HG03159 (cell line): ENCODE data around the gene CYTH2.

ENCODE experiments used
- ATAC-seq: cut with Tn5 transposase; IDR thresholded peaks from one replicate; pipeline ENCODE4 v1.9.1; 2021; ENCODE audit warnings: mild to moderate bottlenecking, moderate library complexity; ENCODE audit not compliant: unreplicated experiment

The CYTH2 gene, protein sequence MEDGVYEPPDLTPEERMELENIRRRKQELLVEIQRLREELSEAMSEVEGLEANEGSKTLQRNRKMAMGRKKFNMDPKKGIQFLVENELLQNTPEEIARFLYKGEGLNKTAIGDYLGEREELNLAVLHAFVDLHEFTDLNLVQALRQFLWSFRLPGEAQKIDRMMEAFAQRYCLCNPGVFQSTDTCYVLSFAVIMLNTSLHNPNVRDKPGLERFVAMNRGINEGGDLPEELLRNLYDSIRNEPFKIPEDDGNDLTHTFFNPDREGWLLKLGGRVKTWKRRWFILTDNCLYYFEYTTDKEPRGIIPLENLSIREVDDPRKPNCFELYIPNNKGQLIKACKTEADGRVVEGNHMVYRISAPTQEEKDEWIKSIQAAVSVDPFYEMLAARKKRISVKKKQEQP

DNA sequence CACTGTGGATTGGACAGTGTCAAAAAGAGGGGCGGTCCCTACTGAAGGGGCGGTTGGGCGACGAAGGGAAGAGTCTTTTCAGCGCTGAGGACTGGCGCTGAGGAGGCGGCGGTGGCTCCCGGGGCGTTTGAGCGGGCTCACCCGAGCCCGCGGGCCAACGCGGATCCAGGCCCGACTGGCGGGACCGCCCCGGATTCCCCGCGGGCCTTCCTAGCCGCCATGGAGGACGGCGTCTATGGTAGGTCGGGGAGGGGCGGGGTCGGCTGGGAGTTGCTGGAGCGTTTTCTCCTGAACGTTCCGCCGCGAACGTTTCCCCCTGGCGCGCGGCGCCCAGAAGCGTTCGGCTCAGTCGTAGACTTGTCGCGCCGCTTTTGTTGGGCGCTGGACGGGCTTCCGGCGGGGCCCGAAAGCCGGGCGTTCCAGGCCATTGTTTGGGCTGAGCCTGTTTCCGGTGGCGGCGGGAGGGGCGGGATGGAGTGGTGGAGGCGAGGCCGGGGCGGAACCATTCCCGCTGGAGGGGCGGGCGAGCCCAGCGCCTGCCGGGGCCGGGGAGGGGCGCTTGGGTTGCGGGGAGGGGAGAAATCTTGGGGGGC, at the start of gene CYTH2:
Gene CYTH2 (plus strand): TSS at position 81 of the 593 bp plus-strand sequence. CDS start 139 bp downstream, at position 220.
- ATAC-seq, result peak; percentile 16

DNA sequence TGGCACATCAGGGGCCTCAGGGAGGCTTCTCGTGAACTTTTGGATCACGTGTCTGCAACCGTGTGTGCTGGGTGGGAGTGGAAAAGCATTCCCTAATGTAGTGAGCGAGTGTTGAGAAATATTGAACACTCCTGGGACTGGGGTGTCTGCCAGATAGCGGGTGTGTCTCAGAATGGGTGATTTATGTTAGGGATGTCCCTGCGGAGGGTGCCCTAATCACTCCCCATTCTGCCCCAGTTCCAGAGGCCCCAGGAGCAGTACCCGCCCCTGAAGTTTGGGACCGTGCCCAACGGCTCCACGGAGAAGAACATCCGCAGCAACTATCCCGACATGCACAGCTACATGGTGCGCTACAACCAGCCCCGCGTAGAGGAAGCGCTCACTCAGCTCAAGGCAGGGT, 47.6 kb upstream of the CYTH2 start:
- no peak for ATAC-seq

DNA sequence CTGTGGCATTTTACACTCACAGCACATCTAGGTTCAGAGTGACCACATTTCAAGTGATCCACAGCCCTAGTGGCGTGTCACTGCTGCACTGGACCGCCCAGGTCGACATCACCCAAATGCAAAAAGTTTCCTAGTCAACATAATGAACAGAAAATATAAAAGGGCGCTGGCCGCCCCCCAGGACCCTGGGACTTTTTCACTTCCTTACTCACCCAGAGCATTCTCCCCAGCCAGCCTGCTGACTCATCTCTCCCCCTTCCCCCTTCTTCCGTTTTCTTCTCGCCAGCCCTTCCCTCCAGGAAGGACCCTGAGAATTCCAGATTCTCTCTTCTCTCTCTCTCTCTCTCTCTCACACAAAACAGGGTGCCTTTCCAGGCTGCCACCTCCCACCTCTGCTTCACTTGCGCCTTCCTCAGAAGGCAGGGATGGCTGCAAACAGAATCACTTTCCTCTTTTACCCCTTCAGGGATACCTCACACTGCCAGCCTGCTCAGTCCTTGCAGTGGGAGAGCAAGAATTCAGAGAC, 44.4 kb upstream of the CYTH2 start:
- ATAC-seq, result no peak

DNA sequence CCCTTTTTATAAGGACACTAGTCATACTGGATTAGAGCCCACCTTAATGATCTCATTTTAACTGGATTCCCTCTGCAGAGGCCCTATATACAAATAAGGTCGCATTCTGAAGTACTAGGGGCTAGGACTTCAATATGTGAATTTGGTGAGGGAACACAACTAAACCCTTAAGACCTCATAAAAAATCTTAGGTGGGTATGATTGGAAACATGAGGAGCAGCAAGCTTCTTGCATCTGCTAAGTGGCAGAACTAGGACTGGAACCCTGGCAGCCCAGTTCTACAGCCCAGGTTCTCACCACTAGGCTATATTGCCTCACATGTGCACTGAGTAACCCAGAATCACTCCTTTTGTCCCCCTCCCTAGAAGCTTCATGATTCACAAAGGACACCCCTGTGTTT, 40.5 kb upstream of the CYTH2 start:
- ATAC-seq, result no peak

DNA sequence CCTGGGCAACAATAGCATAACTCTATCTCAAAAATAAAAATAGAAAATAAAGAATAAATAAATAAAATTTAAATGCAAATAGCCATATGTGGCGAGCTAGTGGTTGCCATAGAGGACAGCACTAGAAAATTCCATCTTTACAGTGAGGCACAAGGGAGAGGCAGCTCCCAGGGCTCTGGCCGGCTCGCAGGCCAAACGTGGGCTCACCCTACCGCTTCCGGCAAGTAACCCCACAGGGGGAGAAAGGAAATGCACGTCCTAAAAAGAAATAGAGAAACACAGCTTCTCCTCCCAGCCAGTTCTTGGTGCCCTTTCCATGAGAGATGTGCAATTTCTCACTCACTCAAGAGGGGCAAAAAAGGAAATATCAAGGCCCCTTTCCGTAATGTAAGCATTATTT, 35.8 kb upstream of the CYTH2 start:
- ATAC-seq, result no peak

DNA sequence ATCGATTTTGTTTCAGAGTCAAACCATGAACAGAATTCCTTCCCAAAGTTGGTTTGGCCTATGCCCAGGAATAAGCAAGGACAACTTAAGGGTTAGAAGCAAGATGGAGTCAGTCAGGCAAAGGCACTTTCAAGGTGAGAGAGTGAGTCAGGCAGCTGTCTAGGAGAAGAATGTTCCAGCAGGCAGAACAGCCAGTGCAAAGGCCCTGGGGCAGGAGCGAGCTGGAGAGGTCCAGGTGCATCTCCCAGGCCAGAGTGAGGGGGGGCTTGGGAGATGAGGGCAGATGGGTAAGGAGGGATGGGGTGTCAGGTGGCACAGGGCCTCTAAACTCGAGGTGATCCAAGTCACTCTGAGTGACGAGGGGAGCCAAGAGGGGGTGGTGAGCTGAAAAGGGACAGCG, 32.6 kb upstream of the CYTH2 start:
- no peak for ATAC-seq

DNA sequence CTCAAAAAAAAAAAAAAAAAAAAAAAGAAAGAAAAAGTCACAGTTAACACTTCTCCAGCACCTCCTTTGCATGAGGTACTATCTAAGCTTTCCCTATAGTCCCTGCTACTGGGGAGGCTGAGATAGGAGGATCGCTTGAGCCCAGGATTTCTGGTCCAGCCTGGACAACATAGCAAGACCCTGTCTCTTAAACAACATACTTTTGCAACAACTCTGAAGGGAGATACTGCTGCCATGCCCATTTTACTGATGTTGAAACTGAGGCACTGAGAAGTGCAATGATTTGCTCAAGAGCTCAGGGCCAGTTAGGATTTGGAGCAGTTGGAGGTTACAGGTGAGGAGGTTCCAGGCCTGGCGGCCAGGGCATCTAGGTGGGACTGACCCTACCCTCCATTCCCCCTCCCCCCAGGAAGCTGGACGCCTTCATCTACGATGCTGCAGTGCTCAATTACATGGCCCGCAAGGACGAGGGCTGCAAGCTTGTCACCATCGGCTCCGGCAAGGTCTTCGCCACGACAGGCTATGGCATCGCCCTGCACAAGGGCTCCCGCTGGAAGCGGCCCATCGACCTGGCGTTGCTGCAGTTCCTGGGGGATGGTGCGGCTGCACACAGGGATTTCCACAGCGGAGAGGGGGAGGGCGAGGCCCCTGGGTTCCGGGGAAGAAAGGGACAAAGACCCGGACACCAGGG, 27.7 kb upstream of the CYTH2 start:
- ATAC-seq, result no peak

DNA sequence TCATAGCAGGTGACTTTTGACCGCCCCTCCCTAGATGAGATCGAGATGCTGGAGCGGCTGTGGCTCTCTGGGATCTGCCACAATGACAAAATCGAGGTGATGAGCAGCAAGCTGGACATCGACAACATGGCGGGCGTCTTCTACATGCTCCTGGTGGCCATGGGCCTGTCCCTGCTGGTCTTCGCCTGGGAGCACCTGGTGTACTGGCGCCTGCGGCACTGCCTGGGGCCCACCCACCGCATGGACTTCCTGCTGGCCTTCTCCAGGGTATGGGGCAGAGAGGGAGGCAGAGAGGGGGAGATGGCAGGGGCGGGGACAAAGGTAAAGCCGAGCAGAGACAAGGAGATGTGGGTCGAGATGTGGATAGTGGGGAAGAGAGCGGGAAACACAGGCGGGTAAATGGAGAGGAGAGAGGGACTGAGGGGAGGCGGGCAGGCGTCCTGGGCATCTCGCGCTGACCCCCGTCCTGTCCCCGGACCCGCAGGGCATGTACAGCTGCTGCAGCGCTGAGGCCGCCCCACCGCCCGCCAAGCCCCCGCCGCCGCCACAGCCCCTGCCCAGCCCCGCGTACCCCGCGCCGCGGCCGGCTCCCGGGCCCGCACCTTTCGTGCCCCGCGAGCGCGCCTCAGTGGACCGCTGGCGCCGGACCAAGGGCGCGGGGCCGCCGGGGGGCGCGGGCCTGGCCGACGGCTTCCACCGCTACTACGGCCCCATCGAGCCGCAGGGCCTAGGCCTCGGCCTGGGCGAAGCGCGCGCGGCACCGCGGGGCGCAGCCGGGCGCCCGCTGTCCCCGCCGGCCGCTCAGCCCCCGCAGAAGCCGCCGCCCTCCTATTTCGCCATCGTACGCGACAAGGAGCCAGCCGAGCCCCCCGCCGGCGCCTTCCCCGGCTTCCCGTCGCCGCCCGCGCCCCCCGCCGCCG, 26.8 kb upstream of the CYTH2 start:
- ATAC-seq, result no peak

DNA sequence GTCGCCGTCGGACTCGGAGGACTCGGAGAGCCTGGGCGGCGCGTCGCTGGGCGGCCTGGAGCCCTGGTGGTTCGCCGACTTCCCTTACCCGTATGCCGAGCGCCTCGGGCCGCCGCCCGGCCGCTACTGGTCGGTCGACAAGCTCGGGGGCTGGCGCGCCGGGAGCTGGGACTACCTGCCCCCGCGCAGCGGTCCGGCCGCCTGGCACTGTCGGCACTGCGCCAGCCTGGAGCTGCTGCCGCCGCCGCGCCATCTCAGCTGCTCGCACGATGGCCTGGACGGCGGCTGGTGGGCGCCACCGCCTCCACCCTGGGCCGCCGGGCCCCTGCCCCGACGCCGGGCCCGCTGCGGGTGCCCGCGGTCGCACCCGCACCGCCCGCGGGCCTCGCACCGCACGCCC, 25.9 kb upstream of the CYTH2 start:
- ATAC-seq, result no peak

DNA sequence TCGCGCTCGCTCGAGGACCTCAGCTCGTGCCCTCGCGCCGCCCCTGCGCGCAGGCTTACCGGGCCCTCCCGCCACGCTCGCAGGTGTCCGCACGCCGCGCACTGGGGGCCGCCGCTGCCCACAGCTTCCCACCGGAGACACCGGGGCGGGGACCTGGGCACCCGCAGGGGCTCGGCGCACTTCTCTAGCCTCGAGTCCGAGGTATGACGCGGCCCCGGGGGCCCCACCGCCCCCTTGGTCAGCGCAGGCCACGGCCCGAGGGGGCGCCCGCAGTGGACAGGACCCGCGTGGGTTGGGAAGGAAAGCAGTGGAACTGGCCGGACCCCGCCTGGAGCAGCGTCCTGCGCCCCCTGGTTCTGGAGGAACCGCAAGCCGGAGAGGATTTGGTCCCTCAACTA, 25.4 kb upstream of the CYTH2 start:
- no peak for ATAC-seq

DNA sequence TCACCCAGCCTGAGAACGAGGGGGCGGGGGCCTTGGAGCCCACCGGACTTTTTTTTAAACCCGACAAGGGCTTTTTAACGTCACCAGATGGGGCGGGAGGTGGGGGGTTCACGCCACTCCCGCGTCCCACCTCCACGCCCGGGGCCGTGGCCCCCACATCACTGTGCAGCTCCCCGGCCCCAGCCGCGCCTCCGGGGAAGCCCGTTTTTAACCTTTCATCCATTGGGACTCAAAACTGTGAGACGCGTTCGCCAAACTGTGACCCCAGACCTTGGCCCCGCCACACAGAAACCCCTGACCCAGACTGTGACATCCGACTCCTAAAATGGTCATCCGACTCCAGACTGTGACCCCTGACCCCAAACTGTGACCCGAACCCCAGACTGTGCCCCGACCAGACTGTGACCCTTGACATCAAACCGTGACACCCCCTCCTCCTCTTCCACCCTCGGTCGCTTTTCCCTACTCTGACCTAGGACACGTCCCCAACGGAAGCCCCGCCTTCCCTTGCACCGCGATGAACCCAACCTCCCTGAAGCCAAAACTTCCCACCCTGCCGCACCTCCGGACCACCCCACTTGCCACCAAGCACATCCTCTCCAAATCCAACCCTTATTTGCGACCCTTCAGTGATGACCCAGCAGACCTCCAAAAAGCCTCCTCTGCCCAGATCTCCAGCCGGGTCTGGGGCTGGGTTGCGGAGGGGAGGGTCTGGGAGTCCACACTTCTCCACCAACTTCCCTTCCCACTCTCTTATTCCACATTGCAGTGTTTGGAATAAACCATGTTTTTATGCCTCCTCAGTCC, 24.8 kb upstream of the CYTH2 start:
- ATAC-seq, result no peak

DNA sequence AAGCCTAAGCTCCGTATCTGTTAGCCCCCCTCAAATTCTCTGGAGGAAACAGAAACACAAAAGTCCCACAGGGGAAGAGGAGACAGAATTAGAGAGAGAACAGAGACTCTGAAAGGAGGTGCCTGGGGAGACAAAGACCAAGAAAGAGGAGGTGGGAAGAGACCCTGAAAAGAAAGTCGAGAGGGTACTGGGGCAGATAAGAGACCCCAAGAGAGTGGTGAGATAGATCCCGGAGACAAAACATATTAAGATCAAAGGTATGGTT, 24.3 kb upstream of the CYTH2 start:
- ATAC-seq, result no peak

DNA sequence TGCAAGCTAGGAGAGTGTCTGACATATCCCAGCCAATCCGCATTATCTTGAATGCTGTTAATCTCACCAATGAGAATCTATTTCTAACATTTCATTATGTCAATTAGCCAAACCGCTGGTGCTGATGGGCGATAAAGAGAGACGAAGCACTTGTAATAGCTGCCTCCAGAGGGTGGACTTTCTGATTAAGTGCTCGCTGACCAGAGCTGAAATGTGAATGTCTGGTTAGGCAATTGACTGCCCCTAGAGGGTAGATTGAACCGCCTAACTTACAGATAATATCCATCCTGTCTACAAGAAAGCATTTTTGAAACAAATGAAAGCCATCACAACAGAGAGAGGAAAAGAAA, 23.9 kb upstream of the CYTH2 start:
- peak; percentile 31 for ATAC-seq

DNA sequence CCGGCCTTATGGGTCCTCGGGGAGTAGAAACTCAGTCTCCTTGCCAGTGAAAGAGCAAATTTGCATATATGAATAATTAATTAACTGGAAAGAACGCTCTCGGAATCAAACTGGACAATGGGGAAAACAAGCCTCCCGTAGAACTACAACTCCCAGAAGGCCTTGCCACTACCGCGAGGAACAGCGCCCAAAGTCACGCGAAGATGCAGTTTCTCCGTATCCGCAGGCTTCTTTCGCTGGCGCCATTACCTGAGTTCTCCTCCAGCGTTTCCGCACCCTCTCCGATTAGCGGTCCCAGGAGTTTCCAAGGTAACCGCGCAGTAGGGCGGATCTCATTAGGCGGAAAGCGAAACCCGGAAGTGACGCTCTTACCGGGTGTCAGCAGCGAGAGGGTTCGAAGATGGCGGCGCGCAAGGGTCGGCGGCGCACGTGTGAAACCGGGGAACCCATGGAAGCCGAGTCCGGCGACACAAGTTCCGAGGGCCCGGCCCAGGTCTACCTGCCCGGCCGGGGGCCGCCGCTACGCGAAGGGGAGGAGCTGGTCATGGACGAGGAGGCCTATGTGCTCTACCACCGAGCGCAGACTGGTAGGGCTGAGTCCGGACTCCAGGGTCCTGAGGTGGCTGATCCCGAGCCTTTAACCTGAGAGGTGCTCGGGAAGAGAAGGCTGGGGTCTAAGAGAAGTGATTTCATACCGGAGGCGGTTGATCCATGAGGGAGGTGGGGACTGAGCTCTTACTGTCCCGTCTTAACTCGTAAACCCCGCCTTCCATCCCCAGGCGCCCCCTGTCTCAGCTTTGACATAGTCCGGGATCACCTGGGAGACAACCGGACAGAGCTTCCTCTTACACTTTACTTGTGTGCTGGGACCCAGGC, 23.3 kb upstream of the CYTH2 start, which contains the start of gene GRWD1:
Gene GRWD1 (plus strand): TSS at position 378 of the 876 bp plus-strand sequence. CDS start 23 bp downstream, at position 401.
- peak; percentile 83 for ATAC-seq

DNA sequence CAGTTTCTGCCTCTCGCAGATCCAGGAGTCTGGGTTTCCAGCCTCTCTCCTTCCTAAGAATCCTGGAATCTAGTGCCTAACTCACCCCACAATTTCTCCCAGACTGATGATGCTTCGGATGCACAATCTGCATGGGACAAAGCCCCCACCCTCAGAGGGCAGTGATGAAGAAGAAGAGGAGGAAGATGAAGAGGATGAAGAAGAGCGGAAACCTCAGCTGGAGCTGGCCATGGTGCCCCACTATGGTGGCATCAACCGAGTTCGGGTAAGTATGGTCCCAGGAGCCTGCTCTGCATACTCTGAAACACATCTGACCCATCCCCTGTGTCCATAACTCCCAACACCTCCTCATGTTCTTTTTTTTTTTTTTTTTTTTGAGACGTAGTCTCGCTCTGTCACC, 22.6 kb upstream of the CYTH2 start:
- ATAC-seq, result no peak

DNA sequence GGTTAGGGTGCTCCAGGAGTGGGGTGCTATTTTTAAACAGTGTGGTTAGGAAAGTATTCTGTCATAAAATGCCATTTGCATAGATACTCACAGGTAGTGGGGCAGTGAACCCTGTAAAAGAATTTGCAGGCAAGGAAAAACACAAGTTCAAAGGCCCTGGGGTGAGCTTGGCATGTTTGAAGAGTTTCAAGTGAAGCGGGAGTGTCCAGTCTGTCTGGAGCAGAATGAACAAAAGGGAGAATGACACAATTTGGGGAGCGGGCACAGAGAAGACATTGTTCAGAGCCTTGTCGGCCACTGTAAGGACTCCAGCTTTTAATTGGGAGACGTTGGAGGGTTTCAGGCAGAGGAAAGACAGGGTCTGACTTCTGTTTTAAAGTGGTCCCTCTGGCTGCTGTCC, 20.6 kb upstream of the CYTH2 start:
- no peak for ATAC-seq

DNA sequence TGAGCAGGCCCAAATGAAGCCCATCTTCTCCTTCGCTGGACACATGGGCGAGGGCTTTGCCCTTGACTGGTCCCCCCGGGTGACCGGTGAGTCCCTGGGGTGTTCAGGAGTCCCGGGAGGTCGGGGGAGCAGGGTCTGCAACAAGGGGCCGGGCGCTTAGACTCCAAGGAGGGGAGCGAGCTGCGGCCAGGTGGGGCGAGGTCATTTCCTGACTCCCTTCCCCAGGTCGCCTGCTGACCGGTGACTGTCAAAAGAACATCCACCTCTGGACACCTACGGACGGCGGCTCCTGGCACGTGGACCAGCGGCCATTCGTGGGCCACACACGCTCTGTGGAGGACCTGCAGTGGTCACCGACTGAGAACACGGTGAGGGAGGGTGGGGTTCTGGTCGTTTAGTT, 18.7 kb upstream of the CYTH2 start:
- ATAC-seq, result no peak

DNA sequence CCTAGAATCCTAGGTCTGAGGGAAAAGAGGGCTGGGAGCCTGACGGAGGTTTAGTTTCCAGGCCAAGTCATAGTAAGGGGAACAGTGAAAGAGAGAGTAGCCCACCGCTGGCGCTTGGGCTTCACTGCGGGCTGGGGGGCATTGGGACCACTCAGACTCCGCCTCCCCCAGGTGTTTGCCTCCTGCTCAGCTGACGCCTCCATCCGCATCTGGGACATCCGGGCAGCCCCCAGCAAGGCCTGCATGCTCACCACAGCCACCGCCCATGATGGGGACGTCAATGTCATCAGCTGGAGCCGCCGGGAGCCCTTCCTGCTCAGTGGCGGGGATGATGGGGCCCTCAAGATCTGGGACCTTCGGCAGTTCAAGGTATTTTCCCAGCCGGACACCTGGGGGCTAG, 18.3 kb upstream of the CYTH2 start:
- no peak for ATAC-seq

DNA sequence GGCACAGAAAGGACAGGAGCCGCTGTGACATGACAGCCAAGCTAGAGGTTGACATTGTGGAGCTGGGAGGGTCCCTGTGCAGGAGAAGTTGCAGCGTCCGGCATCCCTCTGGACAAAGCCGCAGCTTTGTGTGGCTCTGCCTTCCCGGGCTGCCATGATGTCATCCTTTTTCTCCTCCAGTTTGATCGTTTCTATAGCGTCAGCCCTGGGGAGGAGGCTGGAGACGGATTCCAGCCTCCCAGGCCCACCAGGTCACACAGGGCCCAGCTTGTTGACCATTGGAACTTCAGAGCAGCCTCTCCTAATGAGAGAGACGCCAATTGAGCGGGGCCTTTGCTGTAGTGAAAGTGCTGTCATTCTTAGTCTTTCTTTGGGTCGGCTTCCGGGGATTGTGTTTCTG, 17.5 kb upstream of the CYTH2 start:
- no peak for ATAC-seq
